Activated CD4-positive, alpha-beta T cell treated with anti-CD3 and anti-CD28 coated beads, Interleukin-2, amount 10 ng/mL, durations not matched to agents 24 days and 14 days (primary cell): ENCODE results near the gene MUC13. TPM values are rescaled to one million over a fixed set of nuclear protein-coding genes. Genes with fewer than 3 reads are reported as not detected.

Experiments
- DNase-seq: peaks from one replicate; pipeline ENCODE4 v3.0.0; 2022
- H3K27ac Mint-ChIP-seq: one replicate; pipeline ENCODE4 v1.8.0; 2022; ENCODE audit warnings: mild to moderate bottlenecking, mixed read lengths
- H3K27me3 Mint-ChIP-seq: one replicate; pipeline ENCODE4 v1.8.0; 2022; ENCODE audit warnings: mixed read lengths
- H3K36me3 Mint-ChIP-seq: one replicate; pipeline ENCODE4 v1.8.0; 2022; ENCODE audit warnings: low read depth, mild to moderate bottlenecking, mixed read lengths
- H3K4me1 Mint-ChIP-seq: one replicate; pipeline ENCODE4 v1.8.0; 2021; ENCODE audit warnings: mixed read lengths
- H3K4me3 Mint-ChIP-seq: one replicate; pipeline ENCODE4 v1.8.0; 2022; ENCODE audit warnings: mild to moderate bottlenecking, moderate library complexity, mixed read lengths
- H3K9me3 Mint-ChIP-seq: one replicate; pipeline ENCODE4 v1.8.0; 2021; ENCODE audit warnings: mixed read lengths
- intact Hi-C: fragments of 100-400 bp; cut with micrococcal nuclease; formaldehyde crosslinking; loops from one replicate; pipeline ENCODE4 v1.15.1; 2023
- total RNA-seq: library from RNA; stranded (reverse); gene quantifications from 2 replicates; pipeline ENCODE4 v1.2.3, GENCODE V29; 2022

Gene MUC13, protein sequence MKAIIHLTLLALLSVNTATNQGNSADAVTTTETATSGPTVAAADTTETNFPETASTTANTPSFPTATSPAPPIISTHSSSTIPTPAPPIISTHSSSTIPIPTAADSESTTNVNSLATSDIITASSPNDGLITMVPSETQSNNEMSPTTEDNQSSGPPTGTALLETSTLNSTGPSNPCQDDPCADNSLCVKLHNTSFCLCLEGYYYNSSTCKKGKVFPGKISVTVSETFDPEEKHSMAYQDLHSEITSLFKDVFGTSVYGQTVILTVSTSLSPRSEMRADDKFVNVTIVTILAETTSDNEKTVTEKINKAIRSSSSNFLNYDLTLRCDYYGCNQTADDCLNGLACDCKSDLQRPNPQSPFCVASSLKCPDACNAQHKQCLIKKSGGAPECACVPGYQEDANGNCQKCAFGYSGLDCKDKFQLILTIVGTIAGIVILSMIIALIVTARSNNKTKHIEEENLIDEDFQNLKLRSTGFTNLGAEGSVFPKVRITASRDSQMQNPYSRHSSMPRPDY
- total RNA-seq = not detected in 2 replicates

DNA sequence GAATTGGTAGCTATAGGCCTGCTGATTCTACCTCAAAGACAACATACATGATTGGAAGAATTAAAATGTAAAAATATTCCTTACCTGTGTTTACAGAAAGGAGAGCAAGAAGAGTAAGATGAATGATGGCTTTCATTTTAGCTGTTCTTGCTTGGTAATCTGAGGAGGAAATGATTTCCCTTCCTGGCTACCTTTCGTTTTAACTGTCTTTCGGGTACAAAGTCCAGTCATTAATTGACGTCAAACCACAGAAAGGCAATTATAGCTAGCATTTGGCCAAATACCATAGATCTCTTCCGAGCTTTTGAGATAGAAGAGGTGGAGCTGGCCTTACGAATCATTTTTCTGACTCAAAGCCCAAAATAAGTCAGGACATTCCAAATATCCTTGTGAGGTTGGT lies at the start of gene MUC13:
Gene MUC13 (minus strand): TSS at position 175 of the 400 bp plus-strand sequence. CDS start 39 bp downstream, at position 136.
- Mint-ChIP-seq H3K4me3 (no peak within 1 kb of the TSS), H3K27me3 (peaks cover 45% of the 10 kb centered on the region), H3K9me3 (no peaks in the 10 kb centered on the region), H3K27ac (no peak within 1 kb of the TSS), H3K4me1 (peaks cover 2% of the 10 kb centered on the region), H3K36me3 (no peaks in the 10 kb centered on the region)
- intact Hi-C loops = no loop called here
- no peak for DNase-seq

DNA sequence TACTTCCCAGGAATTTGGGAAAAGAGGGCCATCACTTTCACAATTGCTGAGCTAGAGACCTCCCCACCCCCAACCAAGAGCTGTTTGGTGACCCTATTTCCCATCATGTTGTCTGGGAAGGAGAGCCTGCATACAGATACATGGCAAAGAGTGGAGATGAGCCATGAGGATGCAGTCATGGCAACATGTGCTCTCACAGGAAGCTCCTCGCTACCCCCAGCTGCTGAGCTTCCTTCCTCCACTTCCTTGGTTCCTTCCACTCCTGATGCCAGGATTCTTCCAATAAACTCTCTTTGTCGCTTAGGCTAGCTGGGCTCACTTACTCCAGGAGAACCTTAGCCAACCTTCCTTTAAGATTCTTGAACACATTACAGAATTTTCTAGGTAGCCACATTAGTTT lies 48.3 kb upstream of the MUC13 start:
- Mint-ChIP-seq H3K4me3 (no peak overlapping the region), H3K27ac (no peak overlapping the region), H3K27me3 (no peaks in the 10 kb centered on the region), H3K4me1 (peaks cover 5% of the 10 kb centered on the region), H3K36me3 (peaks cover 28% of the 10 kb centered on the region), H3K9me3 (no peaks in the 10 kb centered on the region)
- DNase-seq = no peak
- intact Hi-C loops = no loop called here

DNA sequence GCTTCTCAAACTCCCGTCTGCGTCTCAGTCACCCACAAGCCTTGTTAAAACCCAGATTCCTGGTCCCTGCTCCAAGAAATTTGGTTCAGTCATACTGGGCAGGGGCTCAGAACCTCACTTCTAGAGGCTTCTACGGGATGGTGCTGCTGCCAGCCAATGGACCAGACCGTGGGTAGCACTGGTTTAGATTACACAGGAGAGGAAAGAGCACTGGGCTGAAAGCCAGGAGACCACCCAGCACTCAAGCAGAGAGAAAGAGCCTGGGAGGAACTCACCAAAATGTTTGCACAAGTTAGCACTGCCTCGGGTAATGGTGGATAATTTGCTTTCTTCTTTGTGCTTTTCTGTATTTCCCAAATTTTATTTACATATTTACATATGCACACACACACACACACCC lies 46.9 kb upstream of the MUC13 start:
- Mint-ChIP-seq H3K4me3 (no peak overlapping the region), H3K27me3 (no peaks in the 10 kb centered on the region), H3K36me3 (peaks cover 42% of the 10 kb centered on the region), H3K27ac (no peak overlapping the region), H3K9me3 (no peaks in the 10 kb centered on the region), H3K4me1 (peaks cover 5% of the 10 kb centered on the region)
- DNase-seq = no peak
- intact Hi-C loops = no loop called here

DNA sequence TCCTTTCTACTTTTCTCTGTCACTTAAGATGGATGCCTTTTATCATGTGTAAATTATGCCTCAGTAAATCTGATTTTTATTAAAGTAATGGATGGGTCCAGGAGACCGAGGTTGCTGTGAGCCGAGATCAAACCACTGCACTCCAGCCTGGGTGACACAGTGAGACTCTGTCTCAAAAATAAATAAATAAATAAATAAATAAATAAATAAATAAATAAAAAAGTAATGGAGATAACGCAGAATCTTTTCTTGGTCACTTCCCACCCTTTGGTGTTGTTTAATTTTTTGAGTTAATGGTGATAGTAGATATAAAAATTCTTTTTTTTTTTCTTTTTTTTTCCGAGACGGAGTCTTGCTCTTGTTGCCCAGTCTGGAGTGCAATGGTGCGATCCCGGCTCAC lies 44.1 kb upstream of the MUC13 start:
- H3K4me1 Mint-ChIP-seq = peaks cover 8% of the 10 kb centered on the region
- H3K9me3 Mint-ChIP-seq = no peaks in the 10 kb centered on the region
- peaks cover 46% of the 10 kb centered on the region for H3K36me3 Mint-ChIP-seq
- H3K4me3 Mint-ChIP-seq = no peak overlapping the region
- no peaks in the 10 kb centered on the region for H3K27me3 Mint-ChIP-seq
- no peak for DNase-seq
- intact Hi-C loops = no loop called here
- no peak overlapping the region for H3K27ac Mint-ChIP-seq

DNA sequence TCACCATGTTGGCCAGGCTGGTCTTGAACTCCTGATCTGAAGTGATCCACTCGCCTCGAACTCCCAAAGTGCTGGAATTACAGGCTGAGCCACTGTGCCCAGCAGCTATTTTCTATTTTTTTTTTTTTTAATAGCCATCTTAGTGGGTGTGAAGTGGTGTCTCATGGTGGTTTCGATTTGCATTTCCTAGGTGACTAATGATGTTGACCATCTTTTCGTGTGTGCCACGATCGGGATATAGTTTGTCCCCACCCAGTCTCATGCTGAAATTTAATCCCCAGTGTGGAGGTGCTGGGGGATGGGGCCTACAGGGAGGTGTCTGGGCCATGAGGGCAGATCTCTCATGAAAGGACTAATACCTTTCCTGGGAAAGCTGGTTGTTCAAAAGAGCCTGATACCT lies 41.8 kb upstream of the MUC13 start:
- no peak overlapping the region for H3K4me3 Mint-ChIP-seq
- peaks cover 12% of the 10 kb centered on the region for H3K4me1 Mint-ChIP-seq
- intact Hi-C loops = no loop called here
- peaks cover 51% of the 10 kb centered on the region for H3K36me3 Mint-ChIP-seq
- no peak for DNase-seq
- H3K27me3 Mint-ChIP-seq = no peaks in the 10 kb centered on the region
- H3K9me3 Mint-ChIP-seq = no peaks in the 10 kb centered on the region
- no peak overlapping the region for H3K27ac Mint-ChIP-seq

DNA sequence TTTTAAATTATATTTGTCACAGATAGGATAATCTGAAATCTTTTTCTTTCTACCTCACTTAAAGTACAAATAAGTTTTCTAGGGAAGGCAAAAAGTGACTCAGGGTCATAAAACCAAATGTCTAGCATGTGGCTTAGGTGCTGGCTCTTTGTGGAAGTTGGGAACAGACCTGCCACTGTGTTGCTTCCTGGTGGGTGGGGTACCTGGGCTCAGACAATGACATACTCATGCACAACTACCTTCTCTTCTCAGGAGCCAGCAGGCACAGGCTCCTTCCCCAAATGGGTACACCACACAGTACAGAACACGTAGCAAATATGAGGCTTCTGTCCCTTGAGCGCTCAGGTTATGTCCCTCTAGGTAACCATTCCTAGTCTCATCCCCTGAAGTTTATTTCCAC lies 40.1 kb upstream of the MUC13 start:
- intact Hi-C loops = no loop called here
- Mint-ChIP-seq H3K27ac (no peak overlapping the region), H3K36me3 (peaks cover 61% of the 10 kb centered on the region), H3K4me1 (peaks cover 15% of the 10 kb centered on the region), H3K27me3 (no peaks in the 10 kb centered on the region), H3K9me3 (no peaks in the 10 kb centered on the region), H3K4me3 (no peak overlapping the region)
- DNase-seq = no peak

DNA sequence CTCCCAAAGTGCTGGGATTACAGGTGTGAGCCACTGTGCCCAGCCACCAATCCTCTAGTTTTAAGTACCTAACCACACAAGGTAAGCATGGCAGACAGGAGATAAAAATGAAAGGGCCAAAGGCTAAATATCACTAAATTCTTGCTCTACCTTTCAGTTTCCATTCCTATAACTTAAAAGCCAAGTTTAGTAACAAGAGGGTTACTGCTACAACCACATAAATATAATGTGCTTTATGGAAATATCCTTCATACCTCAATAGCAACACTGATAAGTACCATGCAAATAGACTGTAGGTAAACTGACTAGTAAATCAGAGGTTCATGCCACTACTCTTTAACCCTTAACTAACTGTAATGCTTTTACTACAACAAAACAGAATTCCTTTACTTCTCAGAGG lies 38.7 kb upstream of the MUC13 start:
- Mint-ChIP-seq H3K36me3 (peaks cover 63% of the 10 kb centered on the region), H3K4me1 (peaks cover 17% of the 10 kb centered on the region), H3K9me3 (no peaks in the 10 kb centered on the region), H3K27me3 (no peaks in the 10 kb centered on the region), H3K4me3 (no peak overlapping the region), H3K27ac (no peak overlapping the region)
- intact Hi-C loops = no loop called here
- no peak for DNase-seq

DNA sequence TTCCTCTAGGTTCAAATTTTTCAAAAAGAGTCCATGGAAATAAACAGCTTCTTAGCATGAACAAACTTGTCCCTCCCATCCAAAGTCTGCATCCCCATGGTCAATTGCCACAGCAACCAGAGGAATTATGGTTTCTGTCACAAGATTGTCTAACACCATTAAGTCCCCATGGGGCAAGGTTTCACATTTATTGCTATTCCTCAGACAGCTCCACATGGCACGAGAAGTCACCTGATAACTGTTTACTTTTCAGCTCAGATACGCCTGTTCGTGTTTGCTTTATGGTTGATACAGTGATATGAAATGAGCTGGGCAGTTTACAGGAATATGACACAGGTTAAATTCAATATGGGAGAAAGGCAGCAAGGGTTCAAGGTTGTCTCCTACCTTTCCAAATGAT lies 37.9 kb upstream of the MUC13 start:
- H3K4me3 Mint-ChIP-seq = no peak overlapping the region
- intact Hi-C loops = no loop called here
- no peak overlapping the region for H3K27ac Mint-ChIP-seq
- H3K27me3 Mint-ChIP-seq = no peaks in the 10 kb centered on the region
- peaks cover 17% of the 10 kb centered on the region for H3K4me1 Mint-ChIP-seq
- DNase-seq = no peak
- H3K9me3 Mint-ChIP-seq = no peaks in the 10 kb centered on the region
- peaks cover 56% of the 10 kb centered on the region for H3K36me3 Mint-ChIP-seq

DNA sequence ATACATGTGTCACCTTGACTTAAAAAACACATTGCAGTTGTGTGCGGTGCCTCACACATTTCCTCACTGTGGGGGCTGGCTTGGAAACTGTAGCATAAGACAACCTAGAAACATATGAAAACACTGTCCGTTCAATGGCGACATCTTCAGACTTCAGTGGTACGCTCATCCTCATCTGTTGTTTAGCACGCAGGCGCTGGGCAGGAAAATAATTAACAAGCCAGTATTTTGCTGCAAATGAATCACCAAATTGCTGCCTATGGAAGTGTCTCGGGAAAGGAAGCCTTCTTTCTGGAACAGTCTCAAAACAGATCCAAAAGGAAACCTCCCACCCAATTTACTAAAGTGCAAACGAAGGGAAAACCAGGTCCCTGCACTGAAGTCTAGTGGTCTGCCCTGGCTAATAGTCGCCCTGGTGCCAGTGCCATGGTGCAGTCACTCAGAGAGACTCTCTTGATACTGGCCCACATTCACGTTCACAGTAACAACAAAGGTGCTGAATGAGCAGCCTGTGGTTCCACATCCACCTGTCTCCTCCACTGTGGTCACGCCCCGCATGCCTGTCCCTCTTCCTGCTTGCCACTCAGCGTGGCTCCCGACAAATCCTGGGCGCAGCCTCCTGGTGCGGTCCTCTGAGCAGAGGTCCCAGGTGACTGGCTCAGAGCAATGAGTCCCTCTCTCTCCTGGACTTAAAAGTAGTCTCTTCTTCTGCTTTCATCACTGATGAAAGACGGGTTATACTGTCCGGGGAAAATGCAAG lies 35.6 kb upstream of the MUC13 start:
- Mint-ChIP-seq H3K4me1 (peaks cover 13% of the 10 kb centered on the region), H3K9me3 (no peaks in the 10 kb centered on the region), H3K4me3 (no peak overlapping the region), H3K36me3 (peaks cover 38% of the 10 kb centered on the region), H3K27me3 (no peaks in the 10 kb centered on the region), H3K27ac (no peak overlapping the region)
- DNase-seq = no peak
- intact Hi-C loops = no loop called here

DNA sequence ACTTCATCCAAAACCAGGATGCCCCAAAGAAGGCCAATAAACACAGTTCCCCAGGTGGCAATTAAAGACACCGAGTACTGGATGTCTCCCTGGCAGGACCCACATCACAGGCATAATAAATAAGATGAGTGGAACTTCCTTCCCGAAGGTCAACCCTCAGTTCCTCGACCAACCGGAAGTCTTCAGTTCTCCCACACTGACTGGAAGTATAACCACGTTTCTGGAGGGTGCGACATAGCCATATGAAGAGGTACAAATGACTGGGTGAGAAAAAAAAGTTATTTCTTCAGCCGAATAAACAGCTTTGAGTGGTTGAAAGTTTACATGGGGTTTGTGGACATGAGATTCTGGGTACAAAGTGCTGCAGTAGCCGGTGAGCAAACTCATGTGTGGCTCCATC lies 34.6 kb upstream of the MUC13 start:
- no peak for DNase-seq
- Mint-ChIP-seq H3K27ac (no peak overlapping the region), H3K4me1 (peaks cover 10% of the 10 kb centered on the region), H3K36me3 (peaks cover 32% of the 10 kb centered on the region), H3K27me3 (no peaks in the 10 kb centered on the region), H3K4me3 (no peak overlapping the region), H3K9me3 (no peaks in the 10 kb centered on the region)
- intact Hi-C loops = no loop called here

DNA sequence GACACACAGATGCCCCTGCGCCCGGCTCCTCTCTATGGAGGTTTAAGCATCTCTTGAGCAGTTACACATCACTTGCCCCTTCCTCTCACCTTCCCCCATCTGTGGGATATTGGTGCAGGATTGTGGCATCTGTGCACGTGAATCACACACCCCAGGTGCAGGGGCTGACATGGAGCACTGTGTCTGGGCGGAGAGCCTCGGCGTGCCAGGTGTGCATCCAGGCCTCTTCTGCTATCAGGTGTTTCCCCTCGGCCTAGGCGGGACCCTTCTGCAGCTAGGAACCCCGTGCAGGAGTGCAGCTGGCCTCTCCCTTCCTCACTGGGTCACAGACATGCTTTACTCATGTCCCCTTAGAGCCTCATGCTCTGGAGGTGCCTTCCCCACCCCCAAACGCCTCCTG lies 33.4 kb upstream of the MUC13 start:
- H3K27ac Mint-ChIP-seq = no peak overlapping the region
- intact Hi-C loops = no loop called here
- no peaks in the 10 kb centered on the region for H3K9me3 Mint-ChIP-seq
- no peaks in the 10 kb centered on the region for H3K27me3 Mint-ChIP-seq
- peaks cover 25% of the 10 kb centered on the region for H3K36me3 Mint-ChIP-seq
- no peak overlapping the region for H3K4me3 Mint-ChIP-seq
- H3K4me1 Mint-ChIP-seq = peaks cover 5% of the 10 kb centered on the region
- no peak for DNase-seq

DNA sequence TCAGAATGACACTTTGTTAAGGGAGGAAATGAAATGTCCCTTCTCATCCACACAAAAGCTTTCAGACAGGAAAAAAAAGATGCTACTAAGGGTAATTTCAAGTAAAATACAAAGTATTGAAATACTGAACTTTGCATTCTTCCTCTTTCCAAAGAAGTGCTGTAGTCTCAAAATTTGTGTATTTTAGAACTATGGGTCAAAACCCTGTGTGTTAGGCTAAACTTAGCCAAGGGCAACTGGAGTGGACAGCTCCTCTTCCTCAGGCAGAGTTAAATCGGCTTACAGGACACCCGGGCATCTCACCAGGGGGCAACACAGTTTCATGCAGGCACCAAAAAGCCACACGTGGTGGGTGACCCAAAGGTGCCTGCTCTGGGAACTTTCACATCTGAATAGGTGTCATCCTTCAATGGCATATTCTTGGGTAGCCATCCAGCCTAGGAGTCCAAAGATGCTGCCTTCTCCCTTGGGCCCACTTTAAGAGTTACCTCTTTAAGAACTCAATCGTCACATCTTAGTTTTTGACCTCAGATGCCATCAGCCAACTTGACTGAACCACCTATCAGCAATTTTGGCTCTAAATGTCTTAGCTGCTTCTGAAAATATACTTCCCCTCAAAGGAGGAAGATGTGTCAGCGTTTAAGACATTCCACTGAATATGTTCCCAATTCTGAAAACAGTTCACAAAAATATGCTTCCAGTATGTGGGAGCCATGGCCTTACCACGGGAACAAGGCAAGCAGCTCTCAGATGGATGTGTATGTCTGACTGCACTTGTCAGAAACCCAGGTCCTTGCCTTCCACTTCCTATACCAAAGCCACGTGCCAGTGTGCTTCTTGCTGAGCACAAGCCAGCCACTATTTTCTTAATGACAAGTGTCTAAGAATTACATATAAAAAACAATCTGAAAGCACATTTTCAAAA lies 32.2 kb upstream of the MUC13 start:
- Mint-ChIP-seq H3K9me3 (no peaks in the 10 kb centered on the region), H3K4me1 (peaks cover 5% of the 10 kb centered on the region), H3K27me3 (peaks cover 5% of the 10 kb centered on the region), H3K27ac (no peak overlapping the region), H3K36me3 (peaks cover 19% of the 10 kb centered on the region), H3K4me3 (no peak overlapping the region)
- no peak for DNase-seq
- intact Hi-C loops = no loop called here

DNA sequence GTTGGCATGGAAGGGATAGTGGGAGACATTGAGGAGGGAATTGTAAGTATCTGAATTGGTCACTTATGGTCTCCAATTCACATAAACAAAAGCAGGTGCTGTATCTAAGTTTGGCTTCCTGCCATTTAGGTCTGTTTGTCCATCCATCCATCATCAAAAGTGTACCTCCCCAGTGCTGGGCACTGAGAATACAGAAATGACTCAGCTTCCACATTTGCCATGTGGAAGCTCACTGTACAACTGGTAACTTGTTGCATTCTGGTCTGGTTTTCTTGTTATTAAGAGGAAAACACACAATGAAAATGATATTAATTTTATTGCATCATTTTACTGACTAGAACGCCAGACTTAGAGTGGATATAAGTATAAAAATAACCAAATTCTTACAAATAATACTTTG lies 30.9 kb upstream of the MUC13 start:
- peaks cover 3% of the 10 kb centered on the region for H3K4me1 Mint-ChIP-seq
- H3K27me3 Mint-ChIP-seq = peaks cover 5% of the 10 kb centered on the region
- peaks cover 13% of the 10 kb centered on the region for H3K36me3 Mint-ChIP-seq
- no peak for DNase-seq
- H3K9me3 Mint-ChIP-seq = no peaks in the 10 kb centered on the region
- intact Hi-C loops = no loop called here
- H3K4me3 Mint-ChIP-seq = no peak overlapping the region
- H3K27ac Mint-ChIP-seq = no peak overlapping the region
